Panc1 (cell line): ENCODE measurements around the gene DTYMK. TPM values are rescaled to one million over a fixed set of nuclear protein-coding genes. Genes with fewer than 3 reads are reported as not detected.

ENCODE experiments used
- ATAC-seq: fragments of 200-7000 bp; cut with Tn5 transposase; 2 replicates; pipeline ENCODE4 v1.9.1; 2020; ENCODE audit warnings: mild to moderate bottlenecking, moderate library complexity
- BruUV-seq: library from RNA; stranded (reverse); fragments of 400-500 nt; replicated peaks from 2 replicates; lab custom pipeline; 2021; lab: Mats Ljungman, UMichigan
- CTCF ChIA-PET: fragments of 300-600 bp; sonication (Branson Sonifier 250); formaldehyde crosslinking; loops from one replicate; lab custom pipeline; 2022; ENCODE audit warnings: antibody characterized with exemption; lab: Charles Lee
- POLR2A ChIA-PET: fragments of 300-600 bp; sonication (Branson Sonifier 250); formaldehyde crosslinking; loops from one replicate; lab custom pipeline; 2022; ENCODE audit warnings: antibody characterized with exemption; lab: Charles Lee
- DNase-seq: peaks from one replicate; pipeline ENCODE4 v3.0.0-alpha.2; 2010; ENCODE audit warnings: low read depth, low spot score
- H3K27ac ChIP-seq: 2 replicates; pipeline ENCODE4 v1.5.1; 2011; ENCODE audit warnings: mild to moderate bottlenecking, low read length, inconsistent platforms
- H3K27me3 ChIP-seq: fragments of 200-500 bp; sonication (Bioruptor generic); 2 replicates; pipeline ENCODE4 v1.6.0; 2014; ENCODE audit warnings: low read length, inconsistent platforms; ENCODE audit not compliant: control insufficient read depth, insufficient read depth
- H3K36me3 ChIP-seq: fragments of 200-500 bp; sonication (Bioruptor generic); 2 replicates; pipeline ENCODE4 v1.5.1; 2014; ENCODE audit warnings: inconsistent platforms, mild to moderate bottlenecking, low read length, moderate library complexity; ENCODE audit not compliant: control insufficient read depth, insufficient read depth
- H3K4me1 ChIP-seq: 2 replicates; pipeline ENCODE4 v1.5.1; 2011; ENCODE audit warnings: inconsistent platforms, mild to moderate bottlenecking, low read length, moderate library complexity; ENCODE audit not compliant: control insufficient read depth, insufficient read depth
- H3K4me3 ChIP-seq, 2 experiments: 2 replicates each; pipeline ENCODE4 v1.5.1; 2011 to 2012; ENCODE audit warnings: low read depth in 2 of 2, low read length in 2 of 2, mild to moderate bottlenecking in 2 of 2, inconsistent platforms in 1 of 2, moderate library complexity in 1 of 2
- H3K9me3 ChIP-seq: fragments of 200-500 bp; sonication (Bioruptor generic); 2 replicates; pipeline ENCODE4 v1.5.1; 2014; ENCODE audit warnings: low read depth, mild to moderate bottlenecking, inconsistent platforms, low read length, moderate library complexity; ENCODE audit not compliant: control insufficient read depth, insufficient read depth
- POLR2AphosphoS5 ChIP-seq: IDR thresholded peaks from 2 replicates; pipeline ENCODE4 v1.6.1; 2012; ENCODE audit warnings: mild to moderate bottlenecking, low read depth, low read length, moderate library complexity
- REST ChIP-seq, 2 experiments: IDR thresholded peaks; 2 replicates each; pipeline ENCODE4 v1.6.1; 2011 to 2012; ENCODE audit warnings: low read depth in 2 of 2, control low read depth in 1 of 2, low read length in 1 of 2, mild to moderate bottlenecking in 1 of 2, moderate library complexity in 1 of 2; ENCODE audit not compliant: insufficient read depth in 1 of 2
- SIN3A ChIP-seq: IDR thresholded peaks from 2 replicates; pipeline ENCODE4 v1.6.1; 2012; ENCODE audit warnings: low read depth, mild to moderate bottlenecking, low read length, moderate library complexity, borderline replicate concordance; ENCODE audit not compliant: insufficient read depth
- TCF7L2 ChIP-seq: IDR thresholded peaks from 2 replicates; pipeline ENCODE4 v1.6.1; 2011; ENCODE audit warnings: mild to moderate bottlenecking, low read depth, low read length, inconsistent platforms
- in situ Hi-C: cut with HindIII; loops from 2 replicates; pipeline ENCODE4 v1.10.0; 2016; ENCODE audit warnings: low sequenced_read_pairs, low pct_unique_long_range_greater_than_20kb
- intact Hi-C: fragments of 100-400 bp; cut with micrococcal nuclease; formaldehyde crosslinking; loops from one replicate; pipeline ENCODE4 v1.10.0; 2022; ENCODE audit not compliant: unreplicated experiment
- total RNA-seq: library from RNA; stranded (reverse); gene quantifications from one replicate; pipeline ENCODE4 v1.2.1, GENCODE V29; 2021; ENCODE audit not compliant: unreplicated experiment
- TF ChIP-seq, protein P1 (sequence below): fragments of 450-650 bp; IDR thresholded peaks from 2 replicates; pipeline ENCODE4 v1.5.1; 2017; ENCODE audit warnings: mild to moderate bottlenecking

DTYMK gene
- total RNA-seq, 1 experiment from 2014 or later: 122 TPM

DNA sequence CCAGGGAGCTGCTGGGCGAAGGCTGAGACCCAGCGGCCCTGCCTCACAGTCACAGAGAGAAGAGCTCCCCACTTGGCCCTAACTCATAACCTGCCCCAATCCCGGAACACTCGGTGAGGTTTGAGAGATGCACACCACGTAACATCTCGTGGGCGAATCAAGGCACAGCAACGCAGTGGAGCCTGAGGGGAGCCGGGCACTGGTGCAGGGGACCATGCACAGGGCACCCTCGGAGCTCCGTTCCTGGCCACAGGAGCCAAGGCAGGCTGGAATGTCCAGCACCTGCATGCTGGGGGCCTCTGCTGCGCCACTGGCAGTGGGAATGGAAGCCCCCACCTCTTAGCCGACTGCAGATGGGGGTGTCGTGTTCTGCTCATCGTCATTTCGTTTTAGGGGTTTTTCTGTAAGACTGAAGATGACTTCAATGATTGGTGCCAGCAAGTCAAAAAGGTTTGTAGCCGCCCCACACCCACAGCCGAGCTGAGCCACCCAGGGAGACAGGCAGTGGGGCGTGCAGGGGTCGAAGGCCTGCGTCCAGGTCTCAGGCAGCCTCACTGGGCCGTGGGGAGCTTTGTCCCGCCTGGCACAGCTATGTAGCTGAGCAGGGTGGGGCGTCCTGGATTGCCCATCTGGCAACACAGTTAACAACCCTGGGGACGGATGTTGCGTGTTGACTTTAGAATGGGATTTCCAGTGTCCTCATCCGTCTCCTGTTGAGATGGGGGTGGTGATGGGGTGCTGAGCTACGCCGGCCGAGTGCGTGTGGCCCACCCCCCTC, 16.1 kb downstream of the DTYMK start:
- ATAC-seq: no peak
- intact Hi-C loops: no loop called here
- no peak overlapping the region for H3K4me3 ChIP-seq
- ChIA-PET POLR2A (no interaction called here), CTCF (no interaction called here)
- no TSS peak for BruUV-seq
- no peaks in the 10 kb centered on the region for H3K27me3 ChIP-seq
- H3K27ac ChIP-seq: no peak overlapping the region
- in situ Hi-C loops: no loop called here
- DNase-seq: no peak
- TF ChIP-seq POLR2AphosphoS5 (no peak), TCF7L2 (no peak), REST (IDR thresholded peaks at IDR 0.05; ENCODE audit: insufficient read depth in 1 of 2, low read depth in 2 of 2, low read length in 1 of 2) (no peak), SIN3A (no peak)
- TF ChIP-seq, protein P1, sequence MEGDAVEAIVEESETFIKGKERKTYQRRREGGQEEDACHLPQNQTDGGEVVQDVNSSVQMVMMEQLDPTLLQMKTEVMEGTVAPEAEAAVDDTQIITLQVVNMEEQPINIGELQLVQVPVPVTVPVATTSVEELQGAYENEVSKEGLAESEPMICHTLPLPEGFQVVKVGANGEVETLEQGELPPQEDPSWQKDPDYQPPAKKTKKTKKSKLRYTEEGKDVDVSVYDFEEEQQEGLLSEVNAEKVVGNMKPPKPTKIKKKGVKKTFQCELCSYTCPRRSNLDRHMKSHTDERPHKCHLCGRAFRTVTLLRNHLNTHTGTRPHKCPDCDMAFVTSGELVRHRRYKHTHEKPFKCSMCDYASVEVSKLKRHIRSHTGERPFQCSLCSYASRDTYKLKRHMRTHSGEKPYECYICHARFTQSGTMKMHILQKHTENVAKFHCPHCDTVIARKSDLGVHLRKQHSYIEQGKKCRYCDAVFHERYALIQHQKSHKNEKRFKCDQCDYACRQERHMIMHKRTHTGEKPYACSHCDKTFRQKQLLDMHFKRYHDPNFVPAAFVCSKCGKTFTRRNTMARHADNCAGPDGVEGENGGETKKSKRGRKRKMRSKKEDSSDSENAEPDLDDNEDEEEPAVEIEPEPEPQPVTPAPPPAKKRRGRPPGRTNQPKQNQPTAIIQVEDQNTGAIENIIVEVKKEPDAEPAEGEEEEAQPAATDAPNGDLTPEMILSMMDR: no peak
- peaks cover 3% of the 10 kb centered on the region; the same call in 1 of the 2 replicates for H3K4me1 ChIP-seq
- no peaks in the 10 kb centered on the region for H3K9me3 ChIP-seq
- H3K36me3 ChIP-seq: no peaks in the 10 kb centered on the region

DNA sequence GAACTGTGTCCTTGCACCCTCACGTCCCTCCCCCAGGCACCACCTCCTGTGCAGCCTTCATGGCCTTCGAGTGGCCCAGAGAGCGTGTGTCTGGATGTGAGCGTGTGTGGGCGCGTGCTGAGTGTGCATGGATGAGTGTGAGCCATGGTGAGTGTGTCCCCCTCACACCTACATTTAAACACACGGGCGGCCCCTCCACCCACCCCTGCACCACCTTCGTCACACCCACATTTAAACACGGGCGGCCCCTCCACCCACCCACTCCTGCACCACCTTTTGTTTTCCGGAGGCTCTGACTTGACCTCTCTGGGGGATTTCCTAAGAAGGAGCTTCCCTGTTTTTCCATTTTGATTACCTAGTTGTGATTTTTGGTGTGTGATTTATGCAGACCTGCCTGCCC, 17.8 kb downstream of the DTYMK start:
- no peak overlapping the region for H3K27ac ChIP-seq
- in situ Hi-C loops (no loop called here), intact Hi-C loops (no loop called here)
- CTCF ChIA-PET: no interaction called here
- POLR2A ChIA-PET: interaction anchor here (0.5 kb wide), 1 partner anchor 65 kb away, joined by 9 read pairs; the partner anchor contains the start of gene D2HGDH
- no peaks in the 10 kb centered on the region for H3K27me3 ChIP-seq
- H3K36me3 ChIP-seq: no peaks in the 10 kb centered on the region
- BruUV-seq: no TSS peak
- DNase-seq (no peak), ATAC-seq (no peak)
- no peak overlapping the region for H3K4me3 ChIP-seq
- no peaks in the 10 kb centered on the region for H3K9me3 ChIP-seq
- no peak for TF ChIP-seq SIN3A
- TF ChIP-seq REST (IDR thresholded peaks at IDR 0.05; ENCODE audit: insufficient read depth in 1 of 2, low read depth in 2 of 2, low read length in 1 of 2): no peak
- TF ChIP-seq, protein P1: no peak
- TF ChIP-seq POLR2AphosphoS5: no peak
- no peak for TF ChIP-seq TCF7L2
- no peaks in the 10 kb centered on the region for H3K4me1 ChIP-seq
